Omental fat pad (tissue), 4 donors: ENCODE data around the gene AGRN. TPM values are rescaled to one million over a fixed set of nuclear protein-coding genes. Genes with fewer than 3 reads are reported as not detected.
"Not testable (repeated sequence)": the region's sequence is repeated elsewhere in the genome, so short reads cannot be mapped to it uniquely, and the experiment has no call there.

ENCODE experiments used
- ATAC-seq: fragments of 150-250 bp; one replicate; pipeline ENCODE4 v1.9.1; 2016; ENCODE audit warnings: mild to moderate bottlenecking, moderate library complexity; ENCODE audit not compliant: low FRiP score
- DNase-seq: peaks from one replicate; pipeline ENCODE4 v3.0.0-alpha.2; 2019; ENCODE audit warnings: low spot score
- total RNA-seq, 4 donors: library from RNA; depleted of rRNA; stranded (reverse); fragments of >200 nt; gene quantifications; one replicate each; pipeline ENCODE4 v1.1.0, GENCODE V29; 2016
- TF ChIP-seq, protein P1 (sequence below), 3 donors: fragments of 450-650 bp; IDR thresholded peaks; one replicate each; pipeline ENCODE4 v1.5.1; 2016 to 2017; ENCODE audit warnings: antibody characterized with exemption in 3 of 3, mild to moderate bottlenecking in 3 of 3, moderate library complexity in 2 of 3

The AGRN gene
- total RNA-seq, 4 donors from 2014 or later, result 17.2 to 42.3 (median 22.6) TPM

- DNase-seq (no peak), ATAC-seq (no peak)
- TF ChIP-seq, protein P1, sequence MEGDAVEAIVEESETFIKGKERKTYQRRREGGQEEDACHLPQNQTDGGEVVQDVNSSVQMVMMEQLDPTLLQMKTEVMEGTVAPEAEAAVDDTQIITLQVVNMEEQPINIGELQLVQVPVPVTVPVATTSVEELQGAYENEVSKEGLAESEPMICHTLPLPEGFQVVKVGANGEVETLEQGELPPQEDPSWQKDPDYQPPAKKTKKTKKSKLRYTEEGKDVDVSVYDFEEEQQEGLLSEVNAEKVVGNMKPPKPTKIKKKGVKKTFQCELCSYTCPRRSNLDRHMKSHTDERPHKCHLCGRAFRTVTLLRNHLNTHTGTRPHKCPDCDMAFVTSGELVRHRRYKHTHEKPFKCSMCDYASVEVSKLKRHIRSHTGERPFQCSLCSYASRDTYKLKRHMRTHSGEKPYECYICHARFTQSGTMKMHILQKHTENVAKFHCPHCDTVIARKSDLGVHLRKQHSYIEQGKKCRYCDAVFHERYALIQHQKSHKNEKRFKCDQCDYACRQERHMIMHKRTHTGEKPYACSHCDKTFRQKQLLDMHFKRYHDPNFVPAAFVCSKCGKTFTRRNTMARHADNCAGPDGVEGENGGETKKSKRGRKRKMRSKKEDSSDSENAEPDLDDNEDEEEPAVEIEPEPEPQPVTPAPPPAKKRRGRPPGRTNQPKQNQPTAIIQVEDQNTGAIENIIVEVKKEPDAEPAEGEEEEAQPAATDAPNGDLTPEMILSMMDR (IDR thresholded peaks at IDR 0.05), result no peak
Observed at GRCh38 chr1:982765-983436, 37.0 kb upstream of the AGRN start.

DNA sequence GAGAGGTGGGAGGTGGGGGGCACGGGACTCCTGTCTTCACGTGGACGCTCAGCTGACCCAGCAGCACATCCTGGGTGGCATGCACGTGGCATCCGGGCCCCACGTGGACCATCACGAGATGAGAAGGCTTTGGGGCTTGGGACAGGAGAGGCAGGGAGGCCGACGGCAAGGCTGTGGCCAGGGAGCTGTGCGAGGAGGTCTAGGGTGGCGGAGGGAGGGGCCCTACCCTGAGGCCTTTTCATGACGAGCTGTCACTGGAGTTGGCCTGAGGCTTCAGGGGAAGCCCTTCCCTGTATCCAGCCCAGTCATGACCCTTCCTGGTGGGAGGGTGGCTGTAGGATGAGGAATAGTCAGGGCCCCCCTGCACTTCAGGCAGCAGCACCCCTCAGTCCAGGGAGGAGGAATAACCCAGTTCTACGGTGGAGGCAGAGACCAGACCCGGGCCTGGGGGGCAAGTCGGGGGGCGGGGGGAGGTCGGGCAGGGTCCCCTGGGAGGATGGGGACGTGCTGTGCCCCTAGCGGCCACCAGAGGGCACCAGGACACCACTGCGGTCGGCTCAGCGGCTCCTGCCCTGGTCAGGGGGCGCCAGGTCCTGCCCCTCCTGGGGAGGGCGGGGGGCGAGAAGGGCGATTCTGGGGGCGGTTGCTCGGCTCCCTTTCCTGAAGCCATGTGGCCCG, 36.0 kb upstream of the AGRN start:
- DNase-seq (no peak), ATAC-seq (no peak)
- TF ChIP-seq, protein P1 (IDR thresholded peaks at IDR 0.05), result peak in 1 of 3 donors; percentile 14

- DNase-seq (no peak), ATAC-seq (no peak)
- TF ChIP-seq, protein P1 (IDR thresholded peaks at IDR 0.05), result no peak
Observed at GRCh38 chr1:984476-984814, 35.5 kb upstream of the AGRN start.

- no peak for DNase-seq
- no peak for ATAC-seq
- TF ChIP-seq, protein P1 (IDR thresholded peaks at IDR 0.05), result no peak
Observed at GRCh38 chr1:985126-985525, 34.8 kb upstream of the AGRN start.

GRCh38 chr1:988061-988460, 31.9 kb upstream of the AGRN start:
- ATAC-seq, DNase-seq: not testable (repeated sequence)

DNA sequence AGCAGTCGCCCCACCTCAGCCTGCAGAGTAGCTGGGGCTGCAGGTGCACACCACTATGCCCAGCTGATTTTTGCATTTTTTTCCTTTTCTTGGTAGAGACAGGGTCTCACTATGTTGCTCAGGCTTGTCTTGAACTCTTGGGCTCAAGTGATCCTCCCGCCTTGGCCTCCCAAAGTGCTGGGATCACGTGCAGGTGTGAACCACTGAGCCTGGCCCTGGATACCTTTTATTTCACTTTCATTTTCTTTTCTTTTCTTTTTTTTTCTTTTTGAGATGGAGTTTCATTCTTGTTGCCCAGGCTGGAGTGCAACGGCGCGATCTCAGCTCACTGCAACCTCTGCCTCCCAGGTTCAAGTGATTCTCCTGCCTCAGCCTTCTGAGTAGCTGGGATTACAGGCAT, 28.6 kb upstream of the AGRN start:
- DNase-seq, ATAC-seq: not testable (repeated sequence)

- ATAC-seq, result no peak
- TF ChIP-seq, protein P1 (IDR thresholded peaks at IDR 0.05), result no peak
- DNase-seq, result no peak
Observed at GRCh38 chr1:991895-992294, 28.0 kb upstream of the AGRN start.

DNA sequence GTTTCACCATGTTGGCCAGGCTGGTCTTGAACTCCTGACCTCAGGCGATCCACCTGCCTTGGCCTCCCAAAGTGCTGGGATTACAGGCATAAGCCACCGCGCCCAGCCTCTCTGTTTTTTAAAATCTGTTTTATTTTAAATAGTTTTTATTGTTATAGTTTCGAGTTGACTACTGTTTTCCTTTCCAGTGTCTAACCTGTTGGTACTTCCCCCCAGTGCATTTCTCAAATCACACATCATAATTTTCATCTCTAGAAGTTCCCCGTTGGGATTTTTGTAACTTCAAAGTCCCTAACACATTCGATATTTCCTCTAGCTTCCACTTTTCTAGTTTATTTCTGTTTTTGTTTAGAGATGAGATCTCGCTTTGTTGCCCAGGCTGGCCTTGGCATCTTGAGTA, 27.6 kb upstream of the AGRN start:
- DNase-seq (no peak), ATAC-seq (no peak)
- TF ChIP-seq, protein P1 (IDR thresholded peaks at IDR 0.05), result no peak
